Measurements from ENCODE around the gene SLU7. TPM values are rescaled to one million over a fixed set of nuclear protein-coding genes. Genes with fewer than 3 reads are reported as not detected.

The SLU7 gene
- polyA plus RNA-seq, 1 of the 3 experiments (the other 2 are of a cell fraction) = 22.3 TPM

- no peak overlapping the region for H3K4me3 ChIP-seq (ENCODE audit: low read depth in 2 of 2, low read length in 1 of 2)
- H3K79me2 ChIP-seq (ENCODE audit: insufficient read depth) = no peaks in the 10 kb centered on the region
- no peak overlapping the region for H3K9ac ChIP-seq
- no peaks in the 10 kb centered on the region for H3F3A ChIP-seq (replicated peaks; ENCODE audit: insufficient read depth)
- ChIA-PET CTCF (interaction anchor here (1.5 kb wide), 1 partner anchor 9 kb away, joined by 5 read pairs; no protein-coding TSS in a partner anchor), POLR2A (no interaction called here)
- 82% methylated on average over 14 of the region's 14 CpGs for WGBS (ENCODE audit: low lambda C conversion rate)
- H4K20me1 ChIP-seq (ENCODE audit: insufficient read depth) = no peaks in the 10 kb centered on the region
- no peak overlapping the region for H3K4me2 ChIP-seq
- H3K9me3 ChIP-seq = no peaks in the 10 kb centered on the region
- H3K36me3 ChIP-seq (replicated peaks in 1 of 2; ENCODE audit: control insufficient read depth in 1 of 2, insufficient read depth in 2 of 2, low read length in 1 of 2) = no peaks in the 10 kb centered on the region
- H3K27me3 ChIP-seq (ENCODE audit: insufficient read depth) = no peaks in the 10 kb centered on the region
- peaks cover 0 to 2% of the 10 kb centered on the region in 2 experiments; a peak in 1 of 4 replicates for H3K4me1 ChIP-seq (ENCODE audit: control insufficient read depth in 1 of 2, insufficient read depth in 2 of 2, low read depth in 1 of 2, low read length in 1 of 2)
- no peak for DNase-seq
- H2AFZ ChIP-seq (ENCODE audit: low read depth) = no peak overlapping the region
- TF ChIP-seq JUND (IDR thresholded peaks at IDR 0.05) (no peak), FOSL2 (IDR thresholded peaks at IDR 0.05; ENCODE audit: borderline replicate concordance, low read depth) (no peak), TEAD4 (IDR thresholded peaks at IDR 0.05; ENCODE audit: borderline replicate concordance, insufficient read depth) (no peak), CHD2 (IDR thresholded peaks at IDR 0.05; ENCODE audit: low read length, partially characterized antibody) (no peak), EZH2phosphoT487 (IDR thresholded peaks at IDR 0.05; ENCODE audit: borderline replicate concordance, low read depth) (no peak), MXI1 (IDR thresholded peaks at IDR 0.05; ENCODE audit: low read depth, low read length) (no peak), RAD21 (IDR thresholded peaks at IDR 0.05; ENCODE audit: low read length) (no peak), CTCF (IDR thresholded peaks at IDR 0.05) (no peak), SIN3A (IDR thresholded peaks at IDR 0.05; ENCODE audit: borderline replicate concordance, low read depth, low read length) (no peak), ELF1 (IDR thresholded peaks at IDR 0.05) (no peak), RXRA (IDR thresholded peaks at IDR 0.05; ENCODE audit: borderline replicate concordance, low read depth) (no peak), MEF2A (IDR thresholded peaks at IDR 0.05; ENCODE audit: borderline replicate concordance, low read depth) (no peak), RFX5 (IDR thresholded peaks at IDR 0.05; ENCODE audit: low read length) (no peak)
- TF ChIP-seq, protein P1, sequence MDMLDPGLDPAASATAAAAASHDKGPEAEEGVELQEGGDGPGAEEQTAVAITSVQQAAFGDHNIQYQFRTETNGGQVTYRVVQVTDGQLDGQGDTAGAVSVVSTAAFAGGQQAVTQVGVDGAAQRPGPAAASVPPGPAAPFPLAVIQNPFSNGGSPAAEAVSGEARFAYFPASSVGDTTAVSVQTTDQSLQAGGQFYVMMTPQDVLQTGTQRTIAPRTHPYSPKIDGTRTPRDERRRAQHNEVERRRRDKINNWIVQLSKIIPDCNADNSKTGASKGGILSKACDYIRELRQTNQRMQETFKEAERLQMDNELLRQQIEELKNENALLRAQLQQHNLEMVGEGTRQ (IDR thresholded peaks at IDR 0.05; ENCODE audit: borderline replicate concordance, low read depth, low read length) = no peak
- TF ChIP-seq, protein P2, sequence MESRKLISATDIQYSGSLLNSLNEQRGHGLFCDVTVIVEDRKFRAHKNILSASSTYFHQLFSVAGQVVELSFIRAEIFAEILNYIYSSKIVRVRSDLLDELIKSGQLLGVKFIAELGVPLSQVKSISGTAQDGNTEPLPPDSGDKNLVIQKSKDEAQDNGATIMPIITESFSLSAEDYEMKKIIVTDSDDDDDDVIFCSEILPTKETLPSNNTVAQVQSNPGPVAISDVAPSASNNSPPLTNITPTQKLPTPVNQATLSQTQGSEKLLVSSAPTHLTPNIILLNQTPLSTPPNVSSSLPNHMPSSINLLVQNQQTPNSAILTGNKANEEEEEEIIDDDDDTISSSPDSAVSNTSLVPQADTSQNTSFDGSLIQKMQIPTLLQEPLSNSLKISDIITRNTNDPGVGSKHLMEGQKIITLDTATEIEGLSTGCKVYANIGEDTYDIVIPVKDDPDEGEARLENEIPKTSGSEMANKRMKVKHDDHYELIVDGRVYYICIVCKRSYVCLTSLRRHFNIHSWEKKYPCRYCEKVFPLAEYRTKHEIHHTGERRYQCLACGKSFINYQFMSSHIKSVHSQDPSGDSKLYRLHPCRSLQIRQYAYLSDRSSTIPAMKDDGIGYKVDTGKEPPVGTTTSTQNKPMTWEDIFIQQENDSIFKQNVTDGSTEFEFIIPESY (IDR thresholded peaks at IDR 0.05; ENCODE audit: borderline replicate concordance, low read depth) = no peak
- TF ChIP-seq, protein P3, sequence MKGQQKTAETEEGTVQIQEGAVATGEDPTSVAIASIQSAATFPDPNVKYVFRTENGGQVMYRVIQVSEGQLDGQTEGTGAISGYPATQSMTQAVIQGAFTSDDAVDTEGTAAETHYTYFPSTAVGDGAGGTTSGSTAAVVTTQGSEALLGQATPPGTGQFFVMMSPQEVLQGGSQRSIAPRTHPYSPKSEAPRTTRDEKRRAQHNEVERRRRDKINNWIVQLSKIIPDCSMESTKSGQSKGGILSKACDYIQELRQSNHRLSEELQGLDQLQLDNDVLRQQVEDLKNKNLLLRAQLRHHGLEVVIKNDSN (IDR thresholded peaks at IDR 0.05; ENCODE audit: borderline replicate concordance, low read depth) = no peak
- TF ChIP-seq, protein P4, sequence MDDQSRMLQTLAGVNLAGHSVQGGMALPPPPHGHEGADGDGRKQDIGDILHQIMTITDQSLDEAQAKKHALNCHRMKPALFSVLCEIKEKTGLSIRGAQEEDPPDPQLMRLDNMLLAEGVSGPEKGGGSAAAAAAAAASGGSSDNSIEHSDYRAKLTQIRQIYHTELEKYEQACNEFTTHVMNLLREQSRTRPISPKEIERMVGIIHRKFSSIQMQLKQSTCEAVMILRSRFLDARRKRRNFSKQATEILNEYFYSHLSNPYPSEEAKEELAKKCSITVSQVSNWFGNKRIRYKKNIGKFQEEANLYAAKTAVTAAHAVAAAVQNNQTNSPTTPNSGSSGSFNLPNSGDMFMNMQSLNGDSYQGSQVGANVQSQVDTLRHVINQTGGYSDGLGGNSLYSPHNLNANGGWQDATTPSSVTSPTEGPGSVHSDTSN (IDR thresholded peaks at IDR 0.05) = no peak
- H3K27ac ChIP-seq (ENCODE audit: low read depth in 2 of 2, low read length in 1 of 2) = no peak overlapping the region
- no peaks in the 10 kb centered on the region for H3K9me2 ChIP-seq
Observed at GRCh38 chr5:160354666-160355065, 64.2 kb downstream of the SLU7 start.
